ENCODE data around the gene ERH.

Gene ERH

GRCh38 chr14:69398053-69398817 is at the start of gene ERH, which contains the start of gene SLC39A9:
Gene ERH, minus strand, starts transcription at chr14:69398299. Its CDS starts 66 bp downstream, at chr14:69398233.
Gene SLC39A9, plus strand, starts transcription at chr14:69398692. Its CDS starts 678 bp downstream, at chr14:69399370.
- TF ChIP-seq CTCF (IDR thresholded peaks at IDR 0.05): no peak

GRCh38 chr14:69443296-69443805 is 45.3 kb upstream of the ERH start:
- no peak for TF ChIP-seq CTCF (IDR thresholded peaks at IDR 0.05)

- TF ChIP-seq CTCF (IDR thresholded peaks at IDR 0.05): no peak
These were observed 43.8 kb upstream of the ERH start for GRCh38 chr14:69441948-69442347.

GRCh38 chr14:69439521-69440270 is 41.6 kb upstream of the ERH start:
- TF ChIP-seq CTCF (IDR thresholded peaks at IDR 0.05): no peak

GRCh38 chr14:69432364-69432763 is 34.3 kb upstream of the ERH start:
- no peak for TF ChIP-seq CTCF (IDR thresholded peaks at IDR 0.05)

- no peak for TF ChIP-seq CTCF (IDR thresholded peaks at IDR 0.05)
These were observed 32.3 kb upstream of the ERH start for GRCh38 chr14:69430306-69430939.

- no peak for TF ChIP-seq CTCF (IDR thresholded peaks at IDR 0.05)
These were observed 31.5 kb upstream of the ERH start for GRCh38 chr14:69429643-69430042.
